HG03039 (cell line): ENCODE measurements around the gene RSPH1.

Source experiments
- ATAC-seq: cut with Tn5 transposase; IDR thresholded peaks from one replicate; pipeline ENCODE4 v1.9.1; 2021; ENCODE audit warnings: mild to moderate bottlenecking, moderate library complexity; ENCODE audit not compliant: unreplicated experiment

The RSPH1 gene

DNA sequence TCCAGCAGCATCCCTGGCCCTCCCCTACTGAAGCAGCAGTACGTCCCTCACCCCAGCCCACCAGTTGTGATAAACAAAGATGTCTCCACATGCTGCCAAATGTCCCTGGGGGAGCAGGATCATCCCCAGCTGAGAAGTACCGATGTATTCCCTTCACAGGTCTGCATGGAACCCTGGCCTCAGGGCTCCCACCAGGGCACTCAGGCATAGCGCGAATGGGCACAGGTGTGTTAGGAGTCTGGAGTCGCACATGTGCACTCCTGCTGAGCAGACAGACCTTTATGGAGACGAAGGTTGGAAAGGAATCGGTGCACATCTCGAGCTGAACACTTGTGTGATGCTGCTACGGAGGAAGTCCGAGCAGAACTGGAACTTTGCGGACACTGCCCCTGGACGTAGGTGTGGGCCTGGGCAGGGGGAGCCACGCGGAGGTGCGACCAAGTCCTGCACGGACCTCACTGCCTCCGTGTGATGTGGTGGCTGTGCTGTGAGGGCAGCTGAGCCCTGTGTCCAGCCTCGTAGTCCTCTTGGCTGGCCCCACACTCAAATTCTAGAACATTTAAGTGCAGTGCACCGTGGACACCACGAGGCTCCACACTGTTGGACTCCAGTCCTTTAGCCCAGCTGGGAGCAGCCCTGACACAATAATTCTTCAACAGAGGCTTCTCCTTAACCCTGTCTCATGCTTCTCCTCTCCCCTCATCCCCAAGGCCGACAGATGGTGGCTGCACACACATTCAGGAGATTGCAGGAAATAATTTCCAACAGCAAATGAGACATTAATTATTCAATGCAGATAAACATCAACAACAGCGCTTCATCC, 43.4 kb downstream of the RSPH1 start:
- ATAC-seq: no peak

DNA sequence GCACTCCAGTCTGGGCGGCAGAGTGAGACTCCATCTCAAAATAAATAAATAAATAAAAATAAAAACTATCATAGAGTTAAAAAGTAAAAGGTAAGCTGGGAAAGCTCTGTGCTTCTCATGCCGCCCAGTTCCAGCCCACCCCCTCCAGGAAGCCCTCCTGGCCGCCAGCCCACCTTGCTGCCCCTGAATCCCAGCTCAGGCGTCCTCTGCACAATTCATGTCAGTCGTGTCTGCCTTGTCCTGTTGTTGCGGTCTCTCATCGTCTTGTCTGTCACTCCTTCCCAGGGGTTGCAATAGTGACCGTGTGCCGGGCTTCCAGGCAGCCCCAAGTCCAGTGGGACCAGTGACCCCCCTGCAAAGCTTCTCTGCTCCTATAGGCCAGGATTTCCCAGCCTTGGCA, 44.1 kb downstream of the RSPH1 start:
- ATAC-seq: no peak

DNA sequence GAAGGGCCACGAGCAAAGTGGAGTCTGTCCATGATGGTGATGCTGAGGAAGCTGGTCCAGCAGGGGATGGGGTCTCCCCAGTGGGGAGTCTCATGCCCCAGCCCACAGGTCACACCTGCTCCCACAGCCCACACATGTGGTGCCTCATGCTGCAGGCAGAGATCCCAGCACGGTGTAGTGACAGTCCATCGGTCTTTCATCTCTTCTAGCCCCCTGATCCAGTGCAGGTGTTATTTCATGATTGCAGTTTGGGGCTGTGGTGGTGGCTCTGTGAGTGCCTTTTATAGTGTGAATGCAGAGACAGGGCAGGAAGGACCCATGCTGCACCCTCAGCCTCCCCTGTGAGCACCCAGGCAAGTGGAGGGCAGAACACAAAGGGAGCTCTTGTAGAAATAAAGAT, 47.3 kb downstream of the RSPH1 start:
- no peak for ATAC-seq

DNA sequence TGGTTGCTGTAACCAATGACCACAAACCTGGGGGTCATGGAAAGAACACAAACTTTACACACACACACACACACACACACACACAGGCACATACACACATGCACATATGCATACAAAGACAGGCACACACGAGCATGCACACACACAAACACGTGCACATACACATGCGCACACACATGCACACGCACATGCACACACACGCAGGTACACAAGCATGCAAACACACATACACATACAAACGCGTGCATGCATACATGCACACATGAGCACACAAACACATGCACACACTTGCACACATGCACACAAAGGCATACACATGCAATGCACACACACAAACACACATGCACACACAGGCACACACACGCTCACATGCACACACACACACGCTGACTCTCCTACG, 48.3 kb downstream of the RSPH1 start:
- no peak for ATAC-seq

DNA sequence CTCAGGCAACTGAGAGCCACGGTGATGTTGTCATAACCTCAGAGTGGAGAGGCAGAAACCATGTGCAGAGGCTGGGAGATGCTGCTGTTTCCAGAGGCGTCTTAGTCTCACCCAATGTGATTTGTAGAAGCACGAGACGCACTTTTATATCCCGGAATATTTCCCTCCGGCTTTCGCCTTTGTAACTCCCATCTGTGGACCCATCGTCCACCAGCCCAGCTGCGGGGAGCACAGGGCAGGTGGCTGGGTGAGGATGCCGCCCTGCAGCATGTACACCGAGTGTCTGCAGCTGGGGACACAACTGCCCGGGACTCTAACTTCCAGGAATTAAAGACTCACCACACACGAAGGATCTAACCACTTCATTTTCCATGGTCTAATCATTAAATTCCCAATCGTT, 48.8 kb downstream of the RSPH1 start:
- no peak for ATAC-seq

DNA sequence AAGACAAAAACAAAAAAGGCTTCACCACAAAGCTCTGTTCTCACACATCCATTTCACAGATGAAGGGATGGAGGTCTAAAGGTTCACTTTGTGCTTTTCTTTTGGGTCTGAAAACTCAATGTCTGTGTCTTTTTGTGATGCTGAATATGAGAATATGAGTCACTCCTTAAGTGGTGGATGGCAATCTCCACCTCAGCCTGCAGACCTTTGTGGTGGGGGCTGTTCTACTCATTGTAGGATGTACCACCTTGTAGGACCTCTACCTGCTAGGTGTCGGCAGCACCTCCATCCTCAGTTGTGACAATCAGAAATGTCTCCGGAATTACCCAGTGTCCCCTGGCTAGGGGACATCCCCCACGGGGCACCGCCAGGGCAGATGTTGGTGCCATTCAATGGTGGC, 49.5 kb downstream of the RSPH1 start:
- ATAC-seq: no peak

DNA sequence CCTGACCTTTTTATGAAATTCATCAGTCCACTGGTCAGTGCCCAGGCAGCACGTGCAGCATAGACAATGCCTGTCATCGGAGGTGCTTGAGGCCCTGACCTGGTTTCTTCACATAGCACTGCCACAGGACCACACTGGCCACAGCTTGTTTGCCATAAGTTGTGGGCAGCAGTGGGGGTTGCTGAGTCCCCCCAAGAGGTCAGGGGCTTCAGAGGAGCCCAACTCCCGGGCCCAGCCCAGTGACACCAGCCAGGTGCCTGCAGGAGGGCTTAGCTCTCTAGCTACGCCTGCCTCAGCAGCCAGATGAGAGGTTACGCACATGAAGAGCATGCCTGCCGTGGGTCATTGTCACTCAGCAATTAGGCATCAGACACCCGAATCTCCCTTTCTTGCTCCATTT, 50.7 kb downstream of the RSPH1 start:
- ATAC-seq: no peak

DNA sequence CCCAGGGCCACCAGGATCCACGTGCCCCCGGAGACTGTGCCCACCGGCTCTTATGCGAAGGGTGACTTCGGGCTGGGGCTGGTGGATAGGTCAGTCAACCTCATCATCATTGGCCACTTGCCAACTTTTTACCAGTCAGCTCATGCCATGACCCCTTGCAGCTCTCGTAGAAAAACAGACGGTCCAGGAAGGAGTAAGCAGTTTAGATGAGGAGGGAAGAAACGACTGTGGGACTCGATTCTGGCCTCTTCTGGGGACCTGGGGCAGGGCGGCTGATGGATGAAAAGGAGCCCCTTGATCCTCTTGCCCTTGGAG, 51.3 kb downstream of the RSPH1 start:
- no peak for ATAC-seq

DNA sequence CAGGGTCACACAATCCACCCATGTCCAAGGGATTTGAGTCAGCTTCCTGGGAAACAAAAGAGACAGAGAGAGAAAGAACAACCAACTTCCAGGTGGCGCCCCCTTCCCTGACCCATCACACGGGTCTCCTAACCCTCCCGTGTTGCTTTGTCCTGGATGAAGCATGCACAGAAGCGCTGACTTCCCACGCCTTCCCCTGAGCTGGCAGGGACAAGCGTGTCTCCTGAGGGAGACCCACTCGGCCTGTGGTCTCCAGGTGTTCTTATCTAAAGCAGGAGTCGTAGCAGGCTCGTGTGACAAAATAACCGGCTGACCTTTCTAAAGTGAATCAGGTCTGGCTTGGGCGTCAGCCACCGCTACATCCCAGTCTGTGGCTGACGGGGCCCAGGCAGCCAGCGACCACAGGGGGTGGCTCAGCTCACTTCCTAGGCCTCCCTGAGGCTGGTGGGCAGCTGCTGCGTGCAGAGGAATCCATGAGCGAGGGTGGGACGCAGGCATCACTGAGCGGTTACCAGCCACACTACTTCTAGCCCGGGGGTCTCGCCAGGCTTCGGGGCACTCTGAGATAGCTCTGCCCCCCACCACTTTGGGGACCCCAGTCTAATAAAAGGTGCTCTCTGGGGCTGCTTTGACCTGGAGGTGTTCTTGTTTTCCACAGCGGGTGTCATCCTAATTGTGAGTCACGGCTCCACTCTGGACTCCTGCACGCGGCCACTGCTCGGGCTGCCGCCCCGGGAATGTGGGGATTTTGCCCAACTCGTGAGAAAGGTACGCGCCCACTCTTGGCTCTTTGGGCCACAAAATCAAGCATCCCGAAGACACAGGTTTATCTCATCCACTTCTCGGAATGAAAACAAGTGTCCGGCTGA, 51.9 kb downstream of the RSPH1 start:
- ATAC-seq: no peak

DNA sequence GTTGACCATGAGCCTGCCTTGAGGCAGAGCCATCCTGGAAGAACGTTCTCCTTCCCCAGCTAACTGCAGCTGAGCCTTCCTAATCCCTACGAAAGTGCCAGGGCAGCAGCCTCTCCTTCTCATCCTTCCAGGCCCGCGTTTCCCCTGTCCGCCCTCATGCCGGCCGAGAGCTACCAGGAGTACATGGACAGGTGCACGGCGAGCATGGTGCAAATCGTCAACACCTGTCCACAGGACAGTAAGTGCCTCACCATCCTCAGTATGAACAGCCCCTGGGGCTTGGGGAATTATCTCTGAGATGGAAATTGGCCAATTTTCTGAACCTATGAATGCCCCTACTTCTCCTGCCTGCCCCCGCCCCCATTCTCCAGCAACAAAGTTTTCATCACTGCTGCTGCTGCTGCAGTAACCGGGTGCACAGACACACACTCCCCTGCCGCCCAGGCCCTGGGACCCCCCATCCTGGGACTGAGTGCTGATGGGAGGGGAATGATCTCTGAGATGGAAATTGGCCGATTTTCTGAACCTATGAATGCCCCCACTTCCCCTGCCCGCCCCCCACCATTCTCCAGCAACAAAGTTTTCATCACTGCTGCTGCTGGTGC, 52.7 kb downstream of the RSPH1 start:
- no peak for ATAC-seq

DNA sequence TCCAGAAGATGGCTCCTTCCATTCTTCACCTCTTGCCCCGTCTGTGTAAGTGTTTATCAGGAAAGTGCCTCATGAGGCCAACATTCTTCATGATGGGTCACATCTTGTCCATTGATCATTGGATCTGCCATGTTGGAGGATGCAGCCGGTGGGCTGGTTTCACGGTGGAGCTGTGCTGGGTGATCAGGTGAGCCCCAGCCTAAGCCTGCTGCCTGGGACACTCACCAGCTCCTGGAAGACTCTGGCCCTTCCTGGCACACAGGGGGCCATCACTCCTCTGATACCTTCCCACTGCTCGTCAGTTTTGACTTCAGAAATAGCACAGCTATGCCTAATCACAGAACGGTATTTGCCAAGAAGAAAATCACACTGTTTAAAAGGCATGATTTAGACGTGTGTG, 54.1 kb downstream of the RSPH1 start:
- ATAC-seq: no peak

DNA sequence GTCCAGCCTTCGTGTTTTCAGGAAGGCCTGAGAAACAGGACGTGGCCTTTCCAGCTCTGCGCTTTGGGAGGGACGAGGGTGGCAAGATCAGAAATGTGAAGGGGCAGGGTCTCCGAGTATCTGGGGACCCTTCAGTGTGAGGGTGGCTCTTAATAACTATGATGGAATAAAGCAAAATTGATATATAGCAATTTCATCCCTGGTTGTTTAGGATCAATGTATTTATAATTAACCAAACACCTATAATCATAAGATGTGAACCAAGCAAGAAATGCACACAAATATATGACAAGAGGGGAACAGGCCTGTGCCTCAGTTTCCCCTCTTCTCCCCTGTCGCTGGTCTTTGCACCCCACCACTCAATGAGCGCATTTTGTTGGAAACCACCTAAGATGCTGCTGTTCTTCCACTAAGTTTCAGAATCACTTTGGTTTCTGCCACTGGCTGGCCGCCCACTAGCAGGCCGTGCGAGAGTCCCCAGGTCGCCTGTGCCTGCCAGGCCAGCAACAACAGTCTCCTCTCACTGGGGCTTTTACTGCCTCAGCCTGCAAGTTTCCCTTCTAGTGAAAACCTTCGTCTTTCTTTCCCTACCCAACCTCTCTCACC, 55.7 kb downstream of the RSPH1 start:
- ATAC-seq: peak; percentile 61

DNA sequence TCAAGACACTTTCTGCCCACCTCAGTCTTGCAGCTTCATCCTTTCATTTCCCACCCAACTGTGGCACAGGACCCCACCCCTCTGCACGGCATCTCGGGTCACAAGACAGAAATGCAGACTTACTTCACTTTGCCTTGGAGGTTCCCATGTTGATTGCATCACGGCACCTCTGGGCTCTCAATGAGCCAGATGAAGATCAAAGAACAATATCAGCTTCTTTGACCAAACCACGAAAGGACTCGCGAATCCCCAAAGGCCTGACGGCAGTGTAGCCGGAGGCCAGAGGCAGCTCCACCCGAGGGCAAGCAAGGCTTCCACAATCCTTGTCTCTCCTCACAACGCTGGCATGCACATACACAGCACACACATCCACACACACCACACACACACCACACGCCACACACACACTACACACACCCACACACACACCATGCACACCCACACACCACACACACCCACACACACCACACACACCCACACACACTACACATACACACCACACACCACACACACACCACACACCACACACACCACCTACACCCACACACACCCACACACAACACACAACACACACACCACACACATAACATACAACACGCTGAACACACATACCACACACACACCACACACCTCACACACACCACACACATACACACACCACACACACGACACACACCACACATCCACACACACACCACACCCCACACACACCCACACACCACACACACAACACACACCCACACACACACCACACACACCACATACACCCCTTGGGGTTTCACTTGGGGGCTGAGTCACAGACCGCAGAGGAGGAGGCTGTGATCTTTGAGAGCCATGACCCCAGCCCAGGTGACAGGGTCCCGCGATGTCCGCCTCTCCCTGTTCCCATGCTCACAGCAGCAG, 56.5 kb downstream of the RSPH1 start:
- no peak for ATAC-seq

DNA sequence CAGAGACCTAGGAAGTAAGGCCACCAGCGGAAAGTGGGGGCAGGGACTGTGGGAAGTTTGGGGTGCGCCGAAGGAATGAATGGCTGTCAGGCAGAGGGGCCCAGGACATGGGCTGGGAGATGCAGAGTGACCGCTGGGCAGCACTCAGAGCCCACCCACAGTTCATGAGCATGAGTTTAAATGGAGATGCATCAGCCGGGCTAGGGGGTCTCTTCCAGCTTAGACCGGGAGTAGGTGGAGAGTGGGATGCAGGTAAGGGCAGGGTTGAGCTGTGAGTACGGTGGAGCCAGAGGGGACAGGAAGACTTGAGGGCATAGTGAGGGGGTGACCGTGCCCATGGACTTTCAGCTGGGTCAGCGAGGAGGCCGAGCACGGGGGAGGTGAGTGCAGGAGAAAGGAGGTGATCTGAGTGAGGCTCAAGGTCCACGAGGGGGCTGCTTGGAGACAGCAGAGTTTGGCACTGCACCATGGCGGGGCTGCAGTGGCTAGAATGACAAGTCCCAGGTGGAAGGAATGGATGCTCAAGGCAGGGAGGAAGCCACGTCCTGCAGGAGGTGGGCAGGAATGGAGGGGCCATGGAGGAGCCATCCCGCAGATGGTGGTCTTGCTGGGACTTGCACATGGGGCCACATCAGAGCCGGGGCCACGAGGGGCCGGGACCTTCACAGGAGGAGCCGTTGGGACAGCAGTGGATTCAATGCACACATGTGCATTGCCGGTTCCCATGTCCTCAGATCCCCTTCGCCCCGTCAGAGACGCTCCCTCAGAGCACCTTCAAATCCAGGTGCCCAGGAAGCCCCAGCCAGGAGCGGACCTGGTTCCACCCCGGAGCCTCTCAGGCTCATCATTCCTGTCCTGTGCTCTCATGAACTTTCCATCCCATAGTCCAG, 57.5 kb downstream of the RSPH1 start:
- ATAC-seq: no peak

DNA sequence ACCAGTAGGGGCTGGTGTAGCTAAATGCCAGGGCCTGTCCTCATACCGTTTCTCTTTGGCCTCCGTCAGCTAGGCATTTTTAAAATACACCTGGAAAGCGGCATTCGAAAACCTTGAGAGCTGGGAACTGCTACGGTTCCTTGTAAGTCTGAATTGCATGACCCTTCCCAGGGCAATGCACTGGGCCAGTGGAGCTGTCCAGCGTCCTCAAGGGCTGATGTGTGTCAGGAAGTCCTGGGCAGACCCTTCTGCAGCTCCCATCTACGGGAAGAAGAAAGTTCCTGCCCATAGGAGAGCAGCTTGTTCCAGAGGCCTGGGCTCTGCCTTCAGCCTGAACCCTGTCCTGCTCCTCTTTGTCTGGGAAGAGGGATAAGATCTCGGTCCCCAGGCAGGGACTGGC, 58.2 kb downstream of the RSPH1 start:
- no peak for ATAC-seq

DNA sequence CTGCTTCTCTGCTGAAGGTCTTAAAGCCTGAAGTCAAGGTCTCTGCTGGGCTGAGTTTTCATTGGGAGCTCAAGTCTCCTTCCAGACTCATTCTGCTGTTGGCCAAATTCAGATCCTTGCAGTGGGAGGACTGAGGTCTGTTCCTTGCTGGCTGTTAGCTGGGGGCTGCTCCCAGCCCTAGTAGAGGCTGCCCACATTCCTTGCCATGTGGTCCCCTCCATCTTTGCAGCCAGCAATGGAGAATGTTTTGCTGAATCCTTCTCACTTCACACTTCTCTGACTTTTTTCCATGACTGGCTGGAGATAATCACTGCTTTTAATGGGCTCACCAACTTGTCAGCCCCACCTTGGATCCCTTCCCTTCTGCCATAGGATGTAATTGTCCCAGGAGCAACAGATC, 59.1 kb downstream of the RSPH1 start:
- ATAC-seq: no peak

DNA sequence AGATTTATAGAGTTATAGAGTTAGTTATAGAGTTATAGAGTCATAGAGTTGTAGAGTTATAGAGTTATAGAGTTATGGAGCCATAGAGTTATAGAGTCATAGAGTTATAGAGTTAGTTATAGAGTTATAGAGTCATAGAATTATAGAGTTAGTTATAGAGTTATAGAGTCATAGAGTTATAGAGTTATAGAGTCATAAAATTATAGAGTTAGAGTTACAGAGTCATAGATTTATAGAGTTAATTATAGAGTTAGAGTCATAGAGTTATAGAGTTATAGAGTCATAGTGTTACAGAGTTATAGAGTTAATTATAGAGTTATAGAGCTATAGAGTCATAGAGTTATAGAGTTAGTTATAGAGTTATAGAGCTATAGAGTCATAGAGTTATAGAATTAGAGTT, 60.2 kb downstream of the RSPH1 start:
- no peak for ATAC-seq

DNA sequence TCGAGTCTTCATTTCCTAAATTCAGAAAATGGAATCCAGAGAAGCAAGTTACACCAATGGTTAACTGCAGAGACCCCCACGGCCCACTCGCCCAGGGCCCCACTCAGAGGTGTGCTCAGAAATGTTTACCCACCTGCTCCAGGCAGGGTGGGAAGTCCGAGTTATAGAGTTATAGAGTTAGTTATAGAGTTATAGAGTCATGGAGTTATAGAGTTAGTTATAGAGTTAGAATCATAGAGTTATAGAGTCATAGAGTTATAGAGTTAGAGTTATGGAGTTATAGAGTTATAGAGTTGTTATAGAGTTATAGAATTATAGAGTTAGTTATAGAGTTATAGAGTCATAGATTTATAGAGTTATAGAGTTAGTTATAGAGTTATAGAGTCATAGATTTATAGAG, 60.6 kb downstream of the RSPH1 start:
- ATAC-seq: no peak

DNA sequence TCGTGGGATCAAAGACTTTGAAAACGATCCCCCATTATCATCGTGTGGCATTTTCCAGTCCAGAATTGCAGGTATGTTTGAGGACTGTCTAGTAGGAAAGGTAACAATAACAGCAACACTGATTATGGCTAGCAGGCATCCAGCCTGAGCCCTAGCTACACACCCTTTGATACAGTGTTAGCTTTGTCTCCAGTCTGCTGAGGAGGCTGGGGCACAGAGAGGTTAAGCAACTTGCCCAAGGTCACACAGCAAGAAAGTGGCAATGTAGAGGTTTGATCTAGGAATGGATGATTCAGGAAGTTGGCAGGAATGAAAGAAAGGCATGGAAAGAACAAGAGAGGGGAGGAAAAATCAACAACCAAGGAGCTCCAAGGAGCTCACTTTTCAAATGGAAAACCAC, 61.1 kb downstream of the RSPH1 start:
- no peak for ATAC-seq
